A549 (cell line): ENCODE measurements around the gene ANO2. TPM values are rescaled to one million over a fixed set of nuclear protein-coding genes. Genes with fewer than 3 reads are reported as not detected.

Experiments used
- ATAC-seq, 2 experiments: fragments of 200-7000 bp in 1 of 2; fragments of >200 bp in 1 of 2; cut with Nextera tagmentation in 1 of 2; cut with Tn5 transposase in 1 of 2; 3 replicates each; pipeline versions ENCODE4 v1.8.0 to v1.9.1; 2018 to 2020; ENCODE audit warnings: mild to moderate bottlenecking in 1 of 2, moderate library complexity in 1 of 2
- CTCF ChIA-PET: fragments of 300-600 bp; sonication (Branson Sonifier 250); formaldehyde crosslinking; extraction: SDS; loops from one replicate; lab custom pipeline; 2021; ENCODE audit warnings: antibody characterized with exemption, inconsistent platforms; lab: Yijun Ruan, JAX
- POLR2A ChIA-PET: fragments of 350-600 bp; formaldehyde crosslinking; extraction: SDS; loops from one replicate; lab custom pipeline; 2021; ENCODE audit warnings: antibody characterized with exemption, inconsistent platforms; lab: Yijun Ruan, JAX
- DNase-seq, 2 experiments: peaks; one replicate each; pipeline versions ENCODE4 v3.0.0 to v3.0.0-alpha.2; 2011 to 2016; ENCODE audit warnings: low read depth in 1 of 2, low spot score in 1 of 2
- FAIRE-seq: peaks from 2 replicates; lab custom pipeline; 2011; peaks lifted over from hg19 to GRCh38; lab: Jason Lieb, UNC
- H3K27ac ChIP-seq, 2 experiments: fragments of >200 bp; sonication (Bioruptor Twin); formaldehyde crosslinking; 3 replicates each; pipeline ENCODE4 v1.5.1; 2016 to 2017
- H3K4me1 ChIP-seq: fragments of >200 bp; sonication (Bioruptor Twin); formaldehyde crosslinking; 3 replicates; pipeline ENCODE4 v1.6.1; 2016
- H3K4me2 ChIP-seq: fragments of >200 bp; sonication (Bioruptor Twin); formaldehyde crosslinking; 3 replicates; pipeline ENCODE4 v1.6.1; 2016
- H3K4me3 ChIP-seq: fragments of >200 bp; sonication (Bioruptor Twin); formaldehyde crosslinking; 3 replicates; pipeline ENCODE4 v1.5.1; 2016
- H3K9me3 ChIP-seq: fragments of >200 bp; sonication (Bioruptor Twin); formaldehyde crosslinking; 3 replicates; pipeline ENCODE4 v1.6.1; 2016
- BHLHE40 ChIP-seq: IDR thresholded peaks from 2 replicates; pipeline ENCODE4 v1.6.1; 2012; ENCODE audit warnings: low read depth, low read length, inconsistent platforms
- CBX2 ChIP-seq: fragments of 200-600 bp; sonication (generic); IDR thresholded peaks from 2 replicates; pipeline ENCODE4 v1.6.1; 2016; ENCODE audit warnings: low read depth, mild to moderate bottlenecking, borderline replicate concordance
- CBX8 ChIP-seq: fragments of 200-600 bp; sonication (generic); IDR thresholded peaks from 2 replicates; pipeline ENCODE4 v1.6.1; 2016
- CHD2 ChIP-seq: fragments of 150-350 bp; IDR thresholded peaks from 2 replicates; pipeline ENCODE4 v1.6.1; 2014; ENCODE audit warnings: low read length; ENCODE audit not compliant: partially characterized antibody
- CHD4 ChIP-seq: fragments of 200-600 bp; sonication (generic); IDR thresholded peaks from 2 replicates; pipeline ENCODE4 v1.6.1; 2016; ENCODE audit warnings: antibody characterized with exemption, mild to moderate bottlenecking, borderline replicate concordance
- EHF ChIP-seq: fragments of 250-450 bp; sonication (Bioruptor Pico); IDR thresholded peaks from 2 replicates; pipeline ENCODE4 v1.5.0; 2020; ENCODE audit warnings: mild to moderate bottlenecking
- EHMT2 ChIP-seq: fragments of 200-600 bp; sonication (generic); IDR thresholded peaks from 2 replicates; pipeline ENCODE4 v1.6.1; 2016; ENCODE audit warnings: antibody characterized with exemption, low read depth, mild to moderate bottlenecking, moderate library complexity
- ESRRA ChIP-seq: fragments of 150-350 bp; IDR thresholded peaks from 2 replicates; pipeline ENCODE4 v1.6.1; 2014; ENCODE audit warnings: mild to moderate bottlenecking, low read length, borderline replicate concordance
- HOXB13 ChIP-seq: fragments of 250-450 bp; sonication (Bioruptor Pico); IDR thresholded peaks from 2 replicates; pipeline ENCODE4 v1.5.0; 2020; ENCODE audit warnings: low read depth, mild to moderate bottlenecking, moderate library complexity
- JUNB ChIP-seq: fragments of >200 bp; sonication (Bioruptor Twin); formaldehyde crosslinking; IDR thresholded peaks from 2 replicates; pipeline ENCODE4 v1.6.1; 2016
- MAZ ChIP-seq: fragments of 150-350 bp; IDR thresholded peaks from 2 replicates; pipeline ENCODE4 v1.6.1; 2014; ENCODE audit warnings: antibody characterized with exemption, low read depth, low read length, borderline replicate concordance
- NPAS2 ChIP-seq: fragments of 250-450 bp; sonication (Bioruptor Pico); IDR thresholded peaks from 2 replicates; pipeline ENCODE4 v1.8.0; 2022; ENCODE audit warnings: mild to moderate bottlenecking, moderate library complexity, borderline replicate concordance
- NR3C1 ChIP-seq: fragments of >200 bp; sonication (Bioruptor Twin); formaldehyde crosslinking; IDR thresholded peaks from 3 replicates; pipeline ENCODE4 v1.6.1; 2017
- PHF8 ChIP-seq: fragments of 200-600 bp; sonication (generic); IDR thresholded peaks from 2 replicates; pipeline ENCODE4 v1.6.1; 2016; ENCODE audit warnings: low read depth, mild to moderate bottlenecking, antibody characterized with exemption, moderate library complexity, borderline replicate concordance
- POLR2A ChIP-seq: IDR thresholded peaks from 2 replicates; pipeline ENCODE4 v1.6.1; 2012; ENCODE audit warnings: mild to moderate bottlenecking, low read length
- SMC3 ChIP-seq: fragments of >200 bp; sonication (Bioruptor Twin); formaldehyde crosslinking; IDR thresholded peaks from 3 replicates; pipeline ENCODE4 v1.6.1; 2018; ENCODE audit warnings: inconsistent platforms
- SREBF2 ChIP-seq: fragments of 450-650 bp; IDR thresholded peaks from 2 replicates; pipeline ENCODE4 v1.6.1; 2014; ENCODE audit warnings: mild to moderate bottlenecking, moderate library complexity
- TFCP2L1 ChIP-seq: fragments of 250-450 bp; sonication (Bioruptor Pico); IDR thresholded peaks from 2 replicates; pipeline ENCODE4 v1.5.0; 2021; ENCODE audit warnings: mild to moderate bottlenecking
- ZNF302 ChIP-seq: fragments of 250-450 bp; sonication (Bioruptor Pico); IDR thresholded peaks from 2 replicates; pipeline ENCODE4 v1.9.0; 2021; ENCODE audit warnings: inconsistent platforms, mild to moderate bottlenecking, moderate library complexity
- ZSCAN20 ChIP-seq: fragments of 250-450 bp; sonication (Bioruptor Pico); IDR thresholded peaks from 2 replicates; pipeline ENCODE4 v1.8.0; 2022; ENCODE audit warnings: mild to moderate bottlenecking, moderate library complexity
- WGBS: methylation state at CpG from one replicate; pipeline ENCODE4 v1.1.6; 2017; ENCODE audit errors: missing lambda C conversion rate; 5-methylcytosine and 5-hydroxymethylcytosine counted together
- polyA plus RNA-seq, 4 experiments: library from polyadenylated mRNA; depleted of rRNA in 3 of 4; stranded (reverse); fragments of >200 nt; fragmentation: RNase III in 1 of 4; extraction: RNeasy Plus Mini Kit Qiagen cat#74134 plus additional on column Dnase treatment in 1 of 4; gene quantifications; 2 replicates in 3 of 4; 3 replicates in 1 of 4; pipeline ENCODE4 v1.2.3, GENCODE V29; 2011 to 2017
- TF ChIP-seq, protein P1 (sequence below): fragments of 150-350 bp; IDR thresholded peaks from 2 replicates; pipeline ENCODE4 v1.6.1; 2014; ENCODE audit warnings: low read depth, mild to moderate bottlenecking, low read length
- TF ChIP-seq, protein P2 (sequence below): IDR thresholded peaks from 2 replicates; pipeline ENCODE4 v1.6.1; 2012
- TF ChIP-seq, protein P3 (sequence below): fragments of >200 bp; sonication (Bioruptor Twin); formaldehyde crosslinking; IDR thresholded peaks from 2 replicates; pipeline ENCODE4 v1.6.1; 2016
- TF ChIP-seq, protein P4 (sequence below): fragments of 450-650 bp; IDR thresholded peaks from 2 replicates; pipeline ENCODE4 v1.6.1; 2014; ENCODE audit warnings: antibody characterized with exemption

Gene ANO2
- polyA plus RNA-seq, 2 of the 4 experiments (the other 2 are of a cell fraction): not detected

DNA sequence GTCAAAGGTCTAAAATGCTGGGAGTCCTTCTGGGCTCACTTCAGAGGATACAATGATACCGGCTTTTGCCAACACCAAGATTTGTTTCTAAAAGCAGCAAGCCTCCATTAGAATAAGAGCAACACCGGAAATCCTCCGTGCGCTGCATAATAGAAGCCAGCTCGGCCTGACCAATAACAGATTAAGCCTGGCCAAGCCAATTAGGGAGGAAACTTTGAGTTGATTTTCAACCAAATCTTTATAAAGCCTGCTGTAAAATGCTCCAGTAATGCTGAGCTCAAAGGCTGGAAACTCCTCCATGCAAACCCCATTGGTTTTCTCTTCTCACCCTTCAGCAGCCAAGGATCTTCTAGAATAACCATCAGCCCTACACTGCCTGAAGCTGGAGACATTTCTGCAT is 363.0 kb downstream of the ANO2 start:
- Histone ChIP-seq H3K9me3 (no peaks in the 10 kb centered on the region), H3K4me1 (peaks cover 7% of the 10 kb centered on the region; the same call in 2 of the 3 replicates), H3K4me3 (no peak overlapping the region), H3K27ac (no peak overlapping the region), H3K4me2 (no peak overlapping the region)
- DNase-seq (no peak), ATAC-seq (no peak), FAIRE-seq (no peak)
- ChIA-PET CTCF (no interaction called here), POLR2A (no interaction called here)
- 57% methylated on average over 5 of the region's 5 CpGs for WGBS
- TF ChIP-seq CBX8 (no peak), CHD2 (no peak), HOXB13 (CRISPR knock-in tag) (no peak), TFCP2L1 (no peak), EHMT2 (no peak), MAZ (no peak), CHD4 (no peak), PHF8 (no peak), ESRRA (no peak), SMC3 (no peak), ZSCAN20 (CRISPR knock-in tag) (no peak), EHF (no peak), ZNF302 (CRISPR knock-in tag) (no peak)

DNA sequence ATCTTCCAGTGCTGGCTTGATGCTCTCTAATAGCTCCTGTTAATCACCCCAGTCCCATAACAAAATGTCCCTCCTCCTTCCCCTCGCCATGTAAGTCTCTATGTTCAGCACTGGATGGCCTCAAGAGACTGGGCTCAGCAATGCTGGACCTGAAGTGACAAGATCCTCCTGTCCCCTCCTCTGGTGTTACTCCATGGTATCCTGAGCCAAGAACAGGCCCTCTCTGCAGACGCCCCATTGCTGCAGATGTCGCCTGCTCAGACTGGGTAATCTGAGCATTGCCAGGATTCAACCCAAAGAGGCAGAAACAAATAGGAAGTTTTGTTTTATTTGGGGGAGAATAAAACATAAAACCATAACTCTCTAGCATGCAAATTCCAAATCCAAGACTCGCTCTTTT is 363.4 kb downstream of the ANO2 start:
- 10% methylated on average over 4 of the region's 4 CpGs for WGBS
- TF ChIP-seq BHLHE40 (no peak), CHD4 (no peak), SREBF2 (no peak), CBX2 (no peak), NPAS2 (CRISPR knock-in tag) (no peak), JUNB (no peak), TFCP2L1 (no peak), NR3C1 (no peak)
- TF ChIP-seq, protein P1, sequence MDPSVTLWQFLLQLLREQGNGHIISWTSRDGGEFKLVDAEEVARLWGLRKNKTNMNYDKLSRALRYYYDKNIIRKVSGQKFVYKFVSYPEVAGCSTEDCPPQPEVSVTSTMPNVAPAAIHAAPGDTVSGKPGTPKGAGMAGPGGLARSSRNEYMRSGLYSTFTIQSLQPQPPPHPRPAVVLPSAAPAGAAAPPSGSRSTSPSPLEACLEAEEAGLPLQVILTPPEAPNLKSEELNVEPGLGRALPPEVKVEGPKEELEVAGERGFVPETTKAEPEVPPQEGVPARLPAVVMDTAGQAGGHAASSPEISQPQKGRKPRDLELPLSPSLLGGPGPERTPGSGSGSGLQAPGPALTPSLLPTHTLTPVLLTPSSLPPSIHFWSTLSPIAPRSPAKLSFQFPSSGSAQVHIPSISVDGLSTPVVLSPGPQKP: no peak
- POLR2A ChIA-PET: no interaction called here

DNA sequence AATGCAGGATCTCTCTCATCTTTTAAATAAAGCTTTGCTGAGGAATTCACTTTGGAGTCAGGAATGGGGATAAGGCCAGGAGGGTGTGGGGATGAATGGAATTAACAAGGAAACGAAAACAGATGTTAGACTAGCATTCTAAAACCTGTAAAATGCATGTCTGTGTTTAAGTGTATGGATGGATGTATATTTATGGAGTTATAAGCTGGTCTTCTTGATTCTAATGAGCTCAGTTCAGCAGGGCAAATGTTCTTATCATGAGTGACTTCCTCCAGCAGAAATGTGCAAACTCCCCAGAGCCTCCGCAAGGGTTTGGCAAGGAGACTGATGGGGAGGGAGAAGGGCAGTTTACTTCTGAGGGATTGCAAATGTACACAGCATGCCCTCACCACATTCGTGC is 364.0 kb downstream of the ANO2 start:
- Histone ChIP-seq H3K27ac (no peak overlapping the region), H3K4me1 (peaks cover 2% of the 10 kb centered on the region; the same call in 2 of the 3 replicates), H3K9me3 (no peaks in the 10 kb centered on the region), H3K4me2 (no peak overlapping the region), H3K4me3 (no peak overlapping the region)
- 35% methylated on average over 3 of the region's 3 CpGs for WGBS
- FAIRE-seq (no peak), ATAC-seq (no peak), DNase-seq (no peak)
- CTCF ChIA-PET: no interaction called here
- POLR2A ChIA-PET: no interaction called here
- TF ChIP-seq, protein P2, sequence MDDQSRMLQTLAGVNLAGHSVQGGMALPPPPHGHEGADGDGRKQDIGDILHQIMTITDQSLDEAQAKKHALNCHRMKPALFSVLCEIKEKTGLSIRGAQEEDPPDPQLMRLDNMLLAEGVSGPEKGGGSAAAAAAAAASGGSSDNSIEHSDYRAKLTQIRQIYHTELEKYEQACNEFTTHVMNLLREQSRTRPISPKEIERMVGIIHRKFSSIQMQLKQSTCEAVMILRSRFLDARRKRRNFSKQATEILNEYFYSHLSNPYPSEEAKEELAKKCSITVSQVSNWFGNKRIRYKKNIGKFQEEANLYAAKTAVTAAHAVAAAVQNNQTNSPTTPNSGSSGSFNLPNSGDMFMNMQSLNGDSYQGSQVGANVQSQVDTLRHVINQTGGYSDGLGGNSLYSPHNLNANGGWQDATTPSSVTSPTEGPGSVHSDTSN: no peak
- TF ChIP-seq PHF8: no peak
- TF ChIP-seq, protein P3, sequence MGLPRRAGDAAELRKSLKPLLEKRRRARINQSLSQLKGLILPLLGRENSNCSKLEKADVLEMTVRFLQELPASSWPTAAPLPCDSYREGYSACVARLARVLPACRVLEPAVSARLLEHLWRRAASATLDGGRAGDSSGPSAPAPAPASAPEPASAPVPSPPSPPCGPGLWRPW: no peak
- TF ChIP-seq, protein P4, sequence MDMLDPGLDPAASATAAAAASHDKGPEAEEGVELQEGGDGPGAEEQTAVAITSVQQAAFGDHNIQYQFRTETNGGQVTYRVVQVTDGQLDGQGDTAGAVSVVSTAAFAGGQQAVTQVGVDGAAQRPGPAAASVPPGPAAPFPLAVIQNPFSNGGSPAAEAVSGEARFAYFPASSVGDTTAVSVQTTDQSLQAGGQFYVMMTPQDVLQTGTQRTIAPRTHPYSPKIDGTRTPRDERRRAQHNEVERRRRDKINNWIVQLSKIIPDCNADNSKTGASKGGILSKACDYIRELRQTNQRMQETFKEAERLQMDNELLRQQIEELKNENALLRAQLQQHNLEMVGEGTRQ: no peak
- TF ChIP-seq JUNB: no peak
- TF ChIP-seq TFCP2L1: no peak
- TF ChIP-seq EHMT2: no peak
- TF ChIP-seq POLR2A: no peak

More for the DNA sequence above, 363.4 kb downstream of the ANO2 start:
- ATAC-seq: no peak
- Histone ChIP-seq H3K4me1 (peaks cover 7% of the 10 kb centered on the region; the same call in 2 of the 3 replicates), H3K9me3 (no peaks in the 10 kb centered on the region), H3K27ac (no peak overlapping the region), H3K4me3 (no peak overlapping the region), H3K4me2 (no peak overlapping the region)
- no peak for DNase-seq
- CTCF ChIA-PET: no interaction called here
- FAIRE-seq: no peak
